HG02763 (cell line): ENCODE results near the gene EPS8L2.

ENCODE experiments used
- ATAC-seq: cut with Tn5 transposase; IDR thresholded peaks from one replicate; pipeline ENCODE4 v1.9.1; 2021; ENCODE audit warnings: mild to moderate bottlenecking, moderate library complexity; ENCODE audit not compliant: unreplicated experiment

Gene EPS8L2

GRCh38 chr11:773425-773824, 67.4 kb downstream of the EPS8L2 start:
- ATAC-seq = no peak

- no peak for ATAC-seq
Measured at GRCh38 chr11:773830-774229, 67.8 kb downstream of the EPS8L2 start.

- no peak for ATAC-seq
Measured at GRCh38 chr11:774873-775592, 69.0 kb downstream of the EPS8L2 start.

- ATAC-seq = no peak
Measured at GRCh38 chr11:776263-776560, 70.2 kb downstream of the EPS8L2 start.

- ATAC-seq = peak; percentile 31
Measured at GRCh38 chr11:776561-777287, 70.7 kb downstream of the EPS8L2 start.
